GM19099 (cell line): ENCODE data around the gene CYTH1.

Source experiments
- POLR2A ChIP-seq: IDR thresholded peaks from 3 replicates; pipeline ENCODE4 v1.6.1; 2011; ENCODE audit warnings: low read depth; ENCODE audit not compliant: insufficient read length; ENCODE audit errors: extremely low read depth

The CYTH1 gene

GRCh38 chr17:78648293-78648692 lies 133.8 kb downstream of the CYTH1 start:
- no peak for TF ChIP-seq POLR2A

- TF ChIP-seq POLR2A, result no peak
Measured at GRCh38 chr17:78647032-78647431, 135.0 kb downstream of the CYTH1 start.

GRCh38 chr17:78645421-78646295 lies 136.4 kb downstream of the CYTH1 start:
- TF ChIP-seq POLR2A, result no peak

DNA sequence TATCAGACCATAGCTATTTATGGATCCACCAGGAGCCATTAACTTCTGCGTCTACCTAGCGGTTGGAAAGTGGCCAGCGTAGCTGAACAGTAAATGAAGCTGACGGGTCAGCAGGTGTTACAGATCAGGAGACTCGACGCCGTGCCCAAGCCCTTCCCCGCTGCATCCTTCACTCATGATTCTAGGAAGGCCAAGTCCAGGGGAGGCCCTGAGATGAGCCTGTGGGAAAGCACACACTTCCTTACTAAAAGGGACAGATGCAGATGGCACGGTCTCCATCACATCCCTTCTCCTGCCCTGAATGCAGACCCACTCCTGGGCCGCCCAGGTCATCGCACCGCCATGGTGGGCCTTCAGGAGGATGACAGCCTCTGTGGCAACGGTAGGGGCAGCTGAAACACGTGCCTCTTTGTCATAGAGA lies 137.1 kb downstream of the CYTH1 start:
- no peak for TF ChIP-seq POLR2A

- no peak for TF ChIP-seq POLR2A
Measured at GRCh38 chr17:78644224-78644623, 137.8 kb downstream of the CYTH1 start.

DNA sequence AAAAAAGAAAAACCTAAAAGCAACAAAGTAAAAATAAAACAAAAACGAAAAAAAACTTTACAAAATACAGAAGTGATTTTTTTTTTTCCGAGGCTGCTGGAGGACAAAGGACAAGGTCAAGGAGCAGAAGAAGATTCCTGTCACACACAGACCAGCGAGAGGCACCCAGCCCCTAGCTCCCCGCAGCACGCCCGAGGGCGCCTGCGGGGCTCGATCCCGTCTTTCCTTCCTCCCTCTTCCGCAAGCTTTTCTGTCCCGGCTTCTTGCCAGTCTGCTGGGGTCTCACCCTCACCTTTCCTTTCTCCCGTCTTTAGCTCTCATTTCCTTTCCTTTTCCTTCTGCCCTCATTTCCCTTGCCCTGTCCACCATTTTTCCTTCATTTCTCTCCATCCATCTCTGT lies 138.7 kb downstream of the CYTH1 start:
- no peak for TF ChIP-seq POLR2A

DNA sequence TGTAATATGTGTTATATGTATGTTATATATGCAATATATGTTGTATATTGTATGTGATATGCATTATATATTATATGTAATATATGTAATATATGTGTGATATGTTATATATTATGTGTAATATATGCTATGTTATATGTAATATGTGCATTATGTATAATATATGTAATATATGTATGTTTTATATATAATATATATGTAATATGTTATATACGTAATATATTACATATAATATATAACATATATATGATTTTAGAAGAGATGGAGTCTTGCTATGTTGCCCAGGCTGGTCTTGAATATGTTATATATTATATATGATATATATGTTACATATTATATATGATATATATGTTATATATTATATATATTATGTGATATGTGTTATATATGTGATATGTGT lies 139.4 kb downstream of the CYTH1 start:
- no peak for TF ChIP-seq POLR2A

DNA sequence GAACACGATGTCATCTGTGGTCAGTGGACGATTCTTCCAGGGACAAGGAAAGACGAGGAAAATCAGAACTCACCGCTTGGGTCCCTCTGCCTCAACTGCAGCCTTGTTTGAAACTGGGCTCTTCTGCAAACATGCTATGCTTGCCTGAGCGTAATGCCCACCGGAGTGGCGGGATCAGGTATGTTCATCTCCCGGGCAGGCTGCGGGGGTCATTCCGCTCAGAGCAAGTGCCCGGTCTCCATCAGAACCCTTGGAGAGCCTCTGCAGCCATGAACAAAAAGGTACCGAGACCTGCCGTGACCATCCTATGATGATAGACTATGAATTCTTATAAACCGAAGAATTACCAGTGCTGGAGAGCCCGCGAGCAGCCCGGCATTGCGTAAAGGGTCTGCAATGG lies 140.4 kb downstream of the CYTH1 start:
- no peak for TF ChIP-seq POLR2A

DNA sequence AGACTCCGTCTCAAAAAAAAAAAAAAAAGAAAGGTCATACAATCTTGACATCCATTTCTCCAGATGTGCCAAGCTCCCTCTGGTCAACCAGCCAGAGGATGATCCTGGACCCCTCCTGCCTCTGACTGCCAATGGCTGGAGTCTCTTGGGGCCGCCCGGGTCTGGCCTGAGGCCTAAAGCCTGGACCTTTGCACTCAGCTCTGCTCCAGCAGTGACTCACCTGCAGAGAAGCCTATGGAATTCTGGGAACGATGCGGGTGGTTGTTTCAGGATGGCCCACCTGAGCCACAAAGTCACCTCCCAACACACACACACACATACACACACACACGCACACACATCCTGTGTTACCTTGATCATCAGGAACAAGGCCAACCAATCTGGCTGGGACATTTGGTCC lies 140.8 kb downstream of the CYTH1 start:
- no peak for TF ChIP-seq POLR2A

DNA sequence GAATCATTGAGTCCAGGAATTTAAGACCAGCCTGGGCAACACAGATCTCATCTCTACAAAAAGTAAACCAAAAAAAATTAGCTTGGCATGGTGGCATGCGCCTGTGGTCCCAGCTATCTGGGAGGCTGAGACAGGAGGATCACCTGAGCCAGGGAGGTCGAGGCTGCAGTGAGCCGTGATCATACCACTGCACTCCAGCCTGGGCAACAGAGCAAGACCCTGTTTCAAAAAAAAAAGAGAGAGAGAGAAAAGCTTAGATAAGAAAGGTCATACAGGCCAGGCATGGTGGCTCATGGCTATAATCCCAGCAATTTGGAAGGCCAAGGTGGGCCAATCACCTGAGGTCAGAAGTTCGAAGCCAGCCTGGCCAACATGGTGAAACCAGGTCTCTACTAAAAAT lies 141.4 kb downstream of the CYTH1 start:
- no peak for TF ChIP-seq POLR2A

GRCh38 chr17:78637643-78638420 lies 144.2 kb downstream of the CYTH1 start:
- no peak for TF ChIP-seq POLR2A

DNA sequence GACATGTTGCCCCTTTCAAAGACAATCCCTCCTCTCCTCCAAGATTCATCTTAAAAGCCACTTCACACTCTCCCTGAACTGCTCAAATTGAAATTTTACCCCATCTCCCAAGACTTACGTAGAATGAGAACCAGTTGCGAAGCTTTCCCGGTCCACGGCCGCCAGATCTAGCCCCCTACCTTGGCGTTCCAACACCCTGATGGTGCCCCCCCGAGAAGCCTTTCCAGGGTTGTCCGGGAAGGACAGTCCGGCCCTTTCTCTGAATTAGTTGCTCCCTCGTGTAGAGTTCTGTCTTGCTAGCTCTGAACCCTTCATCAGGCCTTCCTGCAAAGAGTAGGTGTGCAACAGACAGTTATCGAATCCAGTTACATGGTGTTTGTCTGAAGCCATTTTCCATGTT lies 144.9 kb downstream of the CYTH1 start:
- no peak for TF ChIP-seq POLR2A

DNA sequence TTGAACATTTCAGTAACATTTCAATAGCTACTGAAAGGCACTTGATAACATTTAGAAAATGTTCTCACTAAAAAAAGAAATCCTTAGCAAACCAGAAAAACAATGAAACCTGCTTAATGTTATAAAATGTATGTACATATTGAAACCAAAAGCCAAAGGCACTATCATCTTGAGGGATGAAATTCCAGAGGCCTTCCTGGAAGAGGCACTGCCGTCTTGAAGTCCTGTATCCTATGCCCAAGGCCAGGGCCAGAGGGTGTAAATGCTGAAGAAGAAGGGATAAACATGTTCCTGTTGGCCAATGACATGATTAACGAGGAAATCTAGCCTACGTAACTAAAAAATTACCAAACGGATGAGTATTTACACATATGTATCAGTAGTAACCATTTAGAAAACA lies 147.9 kb downstream of the CYTH1 start:
- TF ChIP-seq POLR2A, result no peak

DNA sequence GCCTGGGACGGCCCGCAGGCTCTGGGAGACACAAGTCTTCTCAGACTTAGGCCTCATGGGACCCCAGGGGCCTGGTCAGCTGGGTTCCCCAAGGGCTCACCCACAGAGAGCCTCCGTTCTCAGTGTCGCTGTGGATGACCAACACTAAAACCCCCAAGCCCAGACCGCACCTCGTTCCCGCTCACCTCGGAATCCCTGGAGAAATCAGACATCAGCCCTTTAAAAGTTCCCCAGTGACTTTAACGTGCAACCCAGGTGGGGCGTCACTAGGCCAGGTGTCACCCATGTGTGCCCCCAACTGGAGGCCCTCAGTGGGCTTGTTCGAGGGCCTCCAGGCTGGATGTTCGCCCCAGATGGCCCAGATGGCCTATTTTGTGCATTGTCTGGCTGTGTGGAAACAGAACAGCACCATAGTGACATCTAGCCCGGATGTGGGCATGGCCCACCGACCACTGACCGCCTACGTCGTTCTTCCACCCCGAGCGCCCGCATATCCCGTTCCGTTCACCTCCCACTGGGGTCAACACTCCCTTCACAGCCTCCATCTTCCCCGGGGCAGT lies 152.6 kb downstream of the CYTH1 start:
- no peak for TF ChIP-seq POLR2A

GRCh38 chr17:78628547-78629435 lies 153.3 kb downstream of the CYTH1 start:
- TF ChIP-seq POLR2A, result no peak
